D721Med (cell line): ENCODE data around the gene FOXD1.

Experiments used
- DNase-seq: peaks from one replicate; pipeline ENCODE4 v3.0.0; 2011; ENCODE audit warnings: low spot score; ENCODE audit not compliant: insufficient read length
- FAIRE-seq: peaks from 2 replicates; lab custom pipeline; 2011; peaks lifted over from hg19 to GRCh38; lab: Jason Lieb, UNC
- TF ChIP-seq, protein P1 (sequence below): IDR thresholded peaks from 2 replicates; pipeline ENCODE4 v1.5.1; 2012; ENCODE audit warnings: mild to moderate bottlenecking, control low read depth; ENCODE audit not compliant: insufficient read depth; ENCODE audit errors: missing control alignments

FOXD1 gene

DNA sequence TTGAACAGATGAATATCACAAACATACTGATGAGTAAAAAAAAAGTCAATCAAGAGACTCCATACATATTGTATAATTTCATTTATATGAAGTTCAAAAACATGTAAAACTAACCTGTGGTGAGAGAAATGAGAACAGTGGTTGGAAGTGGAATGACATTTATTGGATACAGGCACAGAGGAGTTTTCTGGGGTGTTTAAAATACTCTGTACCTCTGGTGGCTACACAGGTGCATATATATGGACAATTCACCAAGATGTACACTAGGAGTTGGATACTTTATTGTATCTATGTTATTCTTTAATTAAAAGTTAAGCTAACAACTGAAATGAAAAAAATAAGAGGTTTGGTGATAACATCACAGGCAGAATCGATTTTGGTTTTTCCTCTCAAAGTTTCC is 14.1 kb downstream of the FOXD1 start:
- FAIRE-seq: no peak
- DNase-seq: no peak
- TF ChIP-seq, protein P1, sequence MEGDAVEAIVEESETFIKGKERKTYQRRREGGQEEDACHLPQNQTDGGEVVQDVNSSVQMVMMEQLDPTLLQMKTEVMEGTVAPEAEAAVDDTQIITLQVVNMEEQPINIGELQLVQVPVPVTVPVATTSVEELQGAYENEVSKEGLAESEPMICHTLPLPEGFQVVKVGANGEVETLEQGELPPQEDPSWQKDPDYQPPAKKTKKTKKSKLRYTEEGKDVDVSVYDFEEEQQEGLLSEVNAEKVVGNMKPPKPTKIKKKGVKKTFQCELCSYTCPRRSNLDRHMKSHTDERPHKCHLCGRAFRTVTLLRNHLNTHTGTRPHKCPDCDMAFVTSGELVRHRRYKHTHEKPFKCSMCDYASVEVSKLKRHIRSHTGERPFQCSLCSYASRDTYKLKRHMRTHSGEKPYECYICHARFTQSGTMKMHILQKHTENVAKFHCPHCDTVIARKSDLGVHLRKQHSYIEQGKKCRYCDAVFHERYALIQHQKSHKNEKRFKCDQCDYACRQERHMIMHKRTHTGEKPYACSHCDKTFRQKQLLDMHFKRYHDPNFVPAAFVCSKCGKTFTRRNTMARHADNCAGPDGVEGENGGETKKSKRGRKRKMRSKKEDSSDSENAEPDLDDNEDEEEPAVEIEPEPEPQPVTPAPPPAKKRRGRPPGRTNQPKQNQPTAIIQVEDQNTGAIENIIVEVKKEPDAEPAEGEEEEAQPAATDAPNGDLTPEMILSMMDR: no peak

DNA sequence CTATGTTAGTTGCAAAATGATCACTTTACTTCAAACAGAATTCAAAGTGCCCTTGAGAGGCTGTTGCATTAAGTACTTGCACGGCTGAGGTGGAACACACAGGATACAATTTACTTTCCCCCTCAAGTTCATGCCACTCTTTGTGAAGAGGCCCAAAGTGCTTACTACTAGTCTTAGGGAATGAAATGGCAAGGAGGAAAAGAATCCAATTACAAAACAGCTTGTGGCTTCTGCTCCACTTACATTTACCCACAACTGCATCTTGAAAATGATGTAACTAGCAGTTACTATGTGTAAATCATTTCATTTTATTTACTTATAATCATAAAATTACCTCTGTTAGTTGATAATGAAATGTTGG is 14.6 kb downstream of the FOXD1 start:
- no peak for FAIRE-seq
- DNase-seq: no peak
- TF ChIP-seq, protein P1: no peak

DNA sequence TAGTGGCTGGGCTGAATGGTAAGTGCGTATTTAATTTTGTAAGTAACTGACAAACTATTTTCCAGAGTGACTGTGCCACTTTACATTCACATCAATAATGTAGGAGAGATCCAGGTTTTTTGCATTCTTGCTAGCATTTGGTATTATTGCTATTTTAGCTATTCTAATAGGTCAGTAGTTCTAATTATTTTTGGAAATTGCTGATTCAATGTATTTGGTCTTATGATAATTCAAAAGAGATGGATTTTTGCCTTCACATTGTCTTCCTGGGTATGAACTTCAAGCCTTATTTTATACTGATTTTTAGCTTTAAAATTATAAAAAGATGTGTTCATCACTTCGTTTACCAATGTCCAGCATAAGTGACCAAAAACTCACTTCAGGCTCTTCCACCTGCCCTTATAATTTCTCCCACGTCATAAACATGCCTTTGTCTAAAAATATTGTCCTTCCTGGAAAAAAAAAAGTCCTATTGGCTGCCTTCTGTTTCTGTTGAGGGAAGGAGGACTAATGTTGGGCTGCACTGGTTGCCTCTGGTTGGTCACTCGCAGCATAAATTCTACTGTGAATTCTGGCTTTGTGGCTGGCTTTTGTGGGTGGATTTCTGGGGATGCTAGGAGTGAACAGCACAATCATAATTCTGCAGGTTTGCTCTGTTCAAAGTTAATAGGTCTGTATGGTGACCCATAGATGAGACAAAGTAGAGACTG is 15.2 kb downstream of the FOXD1 start:
- TF ChIP-seq, protein P1: no peak
- FAIRE-seq (no peak), DNase-seq (no peak)

DNA sequence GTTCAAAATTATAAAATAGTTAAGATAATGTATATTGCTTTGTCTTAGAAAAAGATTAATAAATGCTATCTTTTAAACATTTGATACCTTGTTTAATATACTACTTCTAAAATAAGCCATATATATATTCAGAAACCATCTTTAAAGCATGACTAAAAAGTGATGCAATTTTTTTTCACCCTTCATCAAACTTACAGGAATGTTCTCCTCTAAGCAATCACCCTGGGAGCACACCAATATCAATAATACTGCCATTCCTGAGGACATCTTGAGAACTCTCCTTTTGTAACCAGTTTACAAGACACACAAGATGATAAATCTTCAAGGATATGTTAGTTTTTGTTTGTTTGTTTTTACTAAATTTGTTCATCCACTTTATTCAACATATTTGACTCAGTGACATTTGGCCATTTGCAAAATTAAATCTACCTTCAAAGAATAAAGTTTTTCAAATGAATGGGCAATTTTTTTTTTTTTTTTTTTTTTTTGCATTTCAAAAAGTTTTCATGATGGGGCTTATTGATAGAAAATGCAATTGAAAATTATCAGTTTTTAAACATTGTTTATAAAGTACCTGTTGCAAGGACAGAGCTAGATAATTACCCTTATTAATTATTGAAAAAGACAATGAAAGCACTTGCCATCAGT is 17.2 kb downstream of the FOXD1 start:
- DNase-seq: no peak
- no peak for FAIRE-seq
- TF ChIP-seq, protein P1: no peak

DNA sequence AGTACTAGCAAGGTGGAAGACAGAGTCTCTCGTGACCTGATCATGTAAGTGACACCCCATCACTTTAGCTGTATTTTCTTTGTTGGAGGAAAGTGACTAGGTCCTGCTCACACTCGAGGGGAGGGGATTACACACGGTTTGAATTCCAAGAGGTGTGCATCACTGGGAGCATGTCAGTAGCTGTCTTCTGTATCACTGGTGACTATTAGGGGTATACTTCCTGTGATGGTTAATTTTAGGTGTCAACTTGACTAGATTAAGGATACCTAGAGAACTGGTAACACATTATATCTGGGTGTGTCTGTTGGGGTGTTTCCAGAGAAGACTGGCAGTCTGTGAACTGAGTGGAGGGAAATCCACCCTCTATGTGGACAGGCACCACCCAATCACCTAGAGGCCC is 22.5 kb downstream of the FOXD1 start:
- FAIRE-seq (no peak), DNase-seq (no peak)
- TF ChIP-seq, protein P1: no peak

DNA sequence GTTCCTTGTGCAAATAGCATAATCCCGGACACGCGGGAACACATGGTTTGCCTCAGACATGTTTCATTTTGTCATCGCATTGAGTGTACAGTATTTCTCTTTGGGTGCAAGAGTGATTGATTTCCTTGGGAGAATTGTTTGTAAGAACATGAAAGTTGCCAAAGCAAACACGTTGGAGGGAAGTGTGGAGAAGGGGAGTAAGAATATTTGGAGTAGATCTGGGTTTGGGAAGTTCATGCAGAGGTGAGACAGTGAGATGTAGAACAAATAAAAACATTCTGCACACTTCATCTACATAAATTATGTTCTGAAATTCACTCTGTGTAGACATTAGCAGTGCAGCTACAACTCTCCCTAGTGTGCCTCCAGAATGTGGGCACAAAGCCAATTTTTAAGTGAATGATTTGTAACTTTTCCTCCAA is 24.0 kb downstream of the FOXD1 start:
- TF ChIP-seq, protein P1: no peak
- FAIRE-seq (no peak), DNase-seq (no peak)

DNA sequence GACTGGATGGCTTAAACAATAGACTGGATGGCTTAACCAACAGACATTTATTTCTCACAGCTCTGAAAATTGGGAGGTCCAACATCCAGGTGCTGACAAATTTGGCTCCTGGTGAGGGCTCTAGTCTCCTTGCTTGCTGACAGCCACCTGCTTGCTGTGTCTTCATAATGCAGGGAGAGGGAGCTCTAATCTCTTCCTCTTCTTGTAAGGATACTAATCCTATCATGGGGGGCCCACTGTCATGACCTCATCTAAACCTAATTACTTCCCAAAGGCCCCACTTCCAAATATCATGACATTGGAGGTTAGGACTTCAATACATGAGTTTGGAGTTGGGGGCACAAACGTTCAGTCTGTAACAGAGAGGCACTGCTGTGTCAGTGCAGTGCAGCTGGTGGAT is 26.4 kb downstream of the FOXD1 start:
- FAIRE-seq (no peak), DNase-seq (no peak)
- TF ChIP-seq, protein P1: no peak
